ENCODE data around the gene ESRRA. TPM values are rescaled to one million over a fixed set of nuclear protein-coding genes. Genes with fewer than 3 reads are reported as not detected.

Gene ESRRA
- total and polyA plus RNA-seq, 2 of the 8 experiments (the other 6 are each of a cell fraction or from before 2014, with no cell fraction given), result 18.2 to 37.0 TPM

DNA sequence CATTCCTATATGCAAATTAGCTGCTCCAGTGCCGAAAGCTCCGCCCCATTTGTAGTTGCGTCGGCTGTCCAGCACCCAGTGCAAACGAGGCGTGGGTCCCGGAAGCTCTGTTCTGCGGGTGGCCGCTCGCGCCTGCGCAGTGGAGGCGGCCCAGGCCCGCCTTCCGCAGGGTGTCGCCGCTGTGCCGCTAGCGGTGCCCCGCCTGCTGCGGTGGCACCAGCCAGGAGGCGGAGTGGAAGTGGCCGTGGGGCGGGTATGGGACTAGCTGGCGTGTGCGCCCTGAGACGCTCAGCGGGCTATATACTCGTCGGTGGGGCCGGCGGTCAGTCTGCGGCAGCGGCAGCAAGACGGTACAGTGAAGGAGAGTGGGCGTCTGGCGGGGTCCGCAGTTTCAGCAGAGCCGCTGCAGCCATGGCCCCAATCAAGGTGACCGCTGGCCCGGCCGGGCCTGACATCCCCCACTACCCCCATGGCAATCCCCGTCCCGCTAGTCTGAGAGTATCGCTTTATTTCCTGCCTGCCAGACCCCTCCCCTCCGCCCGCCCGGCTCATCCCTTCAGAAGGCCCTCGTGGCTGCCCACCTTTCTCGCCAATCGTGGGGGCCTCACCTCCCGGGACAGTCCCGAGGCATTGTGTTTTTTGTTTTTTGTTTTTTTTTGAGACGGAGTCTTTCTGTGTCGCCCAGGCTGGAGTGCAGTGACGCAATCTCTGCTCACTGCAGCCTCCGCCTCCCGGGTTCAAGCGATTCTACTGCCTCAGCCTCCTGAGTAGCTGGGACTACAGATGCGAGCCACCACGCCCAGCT is 12.8 kb downstream of the ESRRA start, which contains the start of gene PRDX5 (continued):
- peak; percentile 72 for TF ChIP-seq PHF8 (conservative IDR thresholded peaks at IDR 0.05; ENCODE audit: low read depth, low read length)
- no peak for TF ChIP-seq MAFK (IDR thresholded peaks at IDR 0.05; ENCODE audit: low read depth, low read length)
- TF ChIP-seq CHD2 (IDR thresholded peaks at IDR 0.05; ENCODE audit: low read length), result no peak
- 0 out of 2 replicates have a peak, but pooled peaks have one; percentile 10 for TF ChIP-seq ATF3 (IDR thresholded peaks at IDR 0.05; ENCODE audit: insufficient read depth, low read depth, low read length)
- peak; percentile 7; the same call in 1 of the 2 replicates for TF ChIP-seq BACH1 (IDR thresholded peaks at IDR 0.05; ENCODE audit: low read length)
- 0 out of 2 replicates have a peak, but pooled peaks have one; percentile 6 for TF ChIP-seq SP1 (IDR thresholded peaks at IDR 0.05; ENCODE audit: low read depth, low read length)
- no peak for TF ChIP-seq POLR2A (IDR thresholded peaks at IDR 0.05; ENCODE audit: control extremely low read depth in 1 of 2, low read depth in 2 of 2, low read length in 2 of 2)
- TF ChIP-seq, protein P1, sequence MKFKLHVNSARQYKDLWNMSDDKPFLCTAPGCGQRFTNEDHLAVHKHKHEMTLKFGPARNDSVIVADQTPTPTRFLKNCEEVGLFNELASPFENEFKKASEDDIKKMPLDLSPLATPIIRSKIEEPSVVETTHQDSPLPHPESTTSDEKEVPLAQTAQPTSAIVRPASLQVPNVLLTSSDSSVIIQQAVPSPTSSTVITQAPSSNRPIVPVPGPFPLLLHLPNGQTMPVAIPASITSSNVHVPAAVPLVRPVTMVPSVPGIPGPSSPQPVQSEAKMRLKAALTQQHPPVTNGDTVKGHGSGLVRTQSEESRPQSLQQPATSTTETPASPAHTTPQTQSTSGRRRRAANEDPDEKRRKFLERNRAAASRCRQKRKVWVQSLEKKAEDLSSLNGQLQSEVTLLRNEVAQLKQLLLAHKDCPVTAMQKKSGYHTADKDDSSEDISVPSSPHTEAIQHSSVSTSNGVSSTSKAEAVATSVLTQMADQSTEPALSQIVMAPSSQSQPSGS (IDR thresholded peaks at IDR 0.05; ENCODE audit: low read length), result no peak
- TF ChIP-seq, protein P2, sequence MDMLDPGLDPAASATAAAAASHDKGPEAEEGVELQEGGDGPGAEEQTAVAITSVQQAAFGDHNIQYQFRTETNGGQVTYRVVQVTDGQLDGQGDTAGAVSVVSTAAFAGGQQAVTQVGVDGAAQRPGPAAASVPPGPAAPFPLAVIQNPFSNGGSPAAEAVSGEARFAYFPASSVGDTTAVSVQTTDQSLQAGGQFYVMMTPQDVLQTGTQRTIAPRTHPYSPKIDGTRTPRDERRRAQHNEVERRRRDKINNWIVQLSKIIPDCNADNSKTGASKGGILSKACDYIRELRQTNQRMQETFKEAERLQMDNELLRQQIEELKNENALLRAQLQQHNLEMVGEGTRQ (IDR thresholded peaks at IDR 0.05; ENCODE audit: low read length), result no peak
- TF ChIP-seq TAF7 (optimal IDR thresholded peaks at IDR 0.05; ENCODE audit: borderline replicate concordance, low read depth, low read length), result peak; percentile 61
- TF ChIP-seq RNF2 (IDR thresholded peaks at IDR 0.05; ENCODE audit: borderline replicate concordance, low read depth, low read length, missing control alignments, poor library complexity, severe bottlenecking), result no peak
- no peak for TF ChIP-seq HDAC6 (IDR thresholded peaks at IDR 0.05; ENCODE audit: low read depth, low read length)
- no peak for TF ChIP-seq TBP (IDR thresholded peaks at IDR 0.05; ENCODE audit: low read depth, low read length)
- TF ChIP-seq JUND (IDR thresholded peaks at IDR 0.05; ENCODE audit: low read length), result no peak
- TF ChIP-seq NANOG (IDR thresholded peaks at IDR 0.05; ENCODE audit: insufficient read depth, low read depth, low read length, poor library complexity, severe bottlenecking), result no peak
- no peak for TF ChIP-seq SAP30 (IDR thresholded peaks at IDR 0.05; ENCODE audit: insufficient read depth, insufficient replicate concordance, low read length)
- TF ChIP-seq EZH2 (IDR thresholded peaks at IDR 0.05; ENCODE audit: low read depth, low read length, severe bottlenecking), result no peak
- no peak for TF ChIP-seq SIX5 (IDR thresholded peaks at IDR 0.05; ENCODE audit: low read depth, low read length)
- no peak for TF ChIP-seq EGR1 (IDR thresholded peaks at IDR 0.05; ENCODE audit: borderline replicate concordance, low read depth, low read length)
- no peak for TF ChIP-seq TCF12 (IDR thresholded peaks at IDR 0.05; ENCODE audit: low read depth, low read length)
